NCI-H2029 treated with DMSO at 0.1 percent for 48 hours (cell line): ENCODE measurements around the gene UBTD2.

Source experiments
- DNase-seq: peaks from one replicate; lab custom pipeline; 2025; lab: John Stamatoyannopoulos, UW

The UBTD2 gene

DNA sequence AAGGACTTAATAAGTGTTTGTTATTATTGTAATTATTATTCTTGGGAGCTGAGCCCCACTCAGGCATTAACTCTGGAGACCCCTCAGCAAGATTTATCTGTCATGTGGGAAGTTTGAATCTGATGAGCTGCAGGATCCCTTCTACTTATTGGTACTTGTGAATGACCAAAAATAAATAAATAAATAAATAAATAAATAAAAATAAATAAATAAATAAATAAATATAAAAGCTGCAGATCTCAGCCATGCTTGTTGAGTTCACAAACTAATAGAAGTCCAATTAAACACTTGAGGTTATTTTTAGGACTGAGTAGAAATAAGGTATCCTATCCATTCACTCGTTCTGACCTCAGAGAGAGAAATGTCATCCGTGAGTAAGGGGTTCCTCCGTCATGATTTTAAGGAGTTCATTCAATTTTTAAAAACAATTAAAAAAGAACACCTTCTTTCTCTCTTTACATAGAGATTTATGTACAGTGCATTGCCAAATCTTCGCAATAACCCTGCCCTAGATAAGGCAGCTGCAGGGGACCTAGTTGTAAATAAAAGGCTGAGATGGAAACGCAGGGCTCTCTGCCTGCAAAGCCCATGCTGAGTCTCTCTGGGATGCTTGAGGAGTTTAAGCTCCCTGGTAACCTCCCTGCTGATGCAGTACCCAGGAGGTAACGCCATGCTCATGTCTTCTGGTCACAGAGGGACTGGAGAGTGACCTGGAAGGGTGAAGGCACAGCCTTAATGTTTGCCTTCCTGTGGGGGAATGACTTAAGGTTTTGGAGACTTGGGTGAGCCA is 88.4 kb downstream of the UBTD2 start:
- no peak for DNase-seq

DNA sequence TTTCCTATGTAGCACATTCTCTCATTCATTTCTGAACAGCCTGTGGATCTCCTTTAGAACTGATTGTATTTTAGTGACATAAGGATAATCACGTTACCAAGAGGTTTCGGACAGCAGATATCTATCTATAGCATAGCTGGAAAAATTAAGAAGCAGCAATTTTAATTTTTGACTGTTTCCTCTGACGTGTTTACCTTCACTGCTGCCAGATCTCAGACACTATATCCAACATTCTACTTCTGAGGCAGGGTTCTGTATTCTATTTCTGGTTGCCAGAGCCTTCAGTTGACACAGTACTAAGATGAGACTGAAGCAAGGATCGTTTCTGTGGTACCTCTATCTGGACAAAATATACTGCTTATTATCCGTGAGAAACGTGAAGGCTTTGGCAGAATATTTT is 89.7 kb downstream of the UBTD2 start, which contains the start of gene EFCAB9:
Gene EFCAB9, plus strand, starts transcription at position 301 of the 400 bp plus-strand sequence. Its CDS starts 1 bp downstream, at position 302.
- DNase-seq, result no peak

DNA sequence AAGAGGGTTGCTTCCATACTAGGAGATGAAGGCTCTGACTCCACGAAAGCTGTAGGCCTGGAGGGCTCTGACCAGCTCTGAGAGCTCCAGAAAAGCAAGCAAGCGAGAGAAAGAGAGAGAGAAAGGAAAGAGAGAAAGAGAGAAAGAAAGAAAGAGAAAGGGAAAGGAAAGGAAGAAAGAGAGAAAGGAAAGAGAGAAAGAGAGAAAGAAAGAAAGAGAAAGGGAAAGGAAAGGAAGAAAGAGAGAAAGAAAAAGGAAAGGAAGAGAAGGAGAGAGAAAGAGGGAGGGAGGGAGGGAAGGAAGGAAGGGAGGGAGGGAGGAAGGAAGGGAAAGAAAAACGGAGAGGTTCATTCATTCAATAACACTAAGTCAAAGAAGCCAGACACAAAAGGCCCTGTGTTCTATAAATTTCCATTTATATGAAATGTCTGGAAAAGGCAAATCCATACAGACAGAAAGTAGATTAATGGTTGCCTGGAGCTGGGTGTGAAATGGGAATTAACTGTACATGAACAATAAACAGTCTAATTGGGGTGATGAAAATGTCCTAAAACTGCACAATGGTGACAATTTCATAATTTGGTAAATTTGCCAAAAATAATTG is 93.8 kb downstream of the UBTD2 start:
- DNase-seq, result no peak

DNA sequence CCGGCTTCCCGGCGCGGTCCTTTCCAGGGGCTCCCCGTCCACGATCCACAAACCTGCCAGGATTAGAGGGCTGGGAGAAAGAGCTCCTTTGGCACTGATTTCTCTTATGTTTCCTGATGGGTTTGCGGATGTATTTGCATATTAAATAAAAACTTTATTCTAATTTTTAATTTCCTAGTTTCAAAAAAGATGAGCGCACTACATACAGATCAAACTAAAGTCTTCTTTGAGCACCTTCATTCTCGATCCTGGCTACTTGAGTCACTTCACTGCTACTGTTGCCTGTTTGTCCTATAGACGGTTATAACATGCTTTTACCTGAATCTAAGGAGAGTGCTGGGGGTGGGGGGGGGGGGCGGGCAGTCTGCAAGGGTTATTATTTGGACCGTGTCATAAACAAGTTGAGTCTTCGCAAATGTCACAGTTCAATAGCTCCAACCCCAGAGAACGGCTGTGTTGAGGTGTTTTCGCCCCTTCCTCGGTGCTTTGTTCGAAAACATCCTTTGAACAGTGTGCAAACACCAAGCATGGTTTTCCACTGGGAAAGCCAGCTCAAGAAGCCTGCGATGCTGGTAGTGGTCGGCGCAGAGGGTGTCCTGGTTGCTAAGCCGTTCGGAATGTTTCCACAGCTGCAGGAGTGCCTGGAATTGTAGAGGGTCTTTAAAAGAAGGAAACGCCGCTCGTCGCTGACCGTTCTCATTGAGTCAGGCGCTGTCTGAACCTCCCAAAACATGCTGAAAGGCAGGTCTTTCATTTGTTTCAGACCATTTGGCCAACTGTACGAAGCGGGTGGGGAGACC is 94.5 kb downstream of the UBTD2 start:
- no peak for DNase-seq

DNA sequence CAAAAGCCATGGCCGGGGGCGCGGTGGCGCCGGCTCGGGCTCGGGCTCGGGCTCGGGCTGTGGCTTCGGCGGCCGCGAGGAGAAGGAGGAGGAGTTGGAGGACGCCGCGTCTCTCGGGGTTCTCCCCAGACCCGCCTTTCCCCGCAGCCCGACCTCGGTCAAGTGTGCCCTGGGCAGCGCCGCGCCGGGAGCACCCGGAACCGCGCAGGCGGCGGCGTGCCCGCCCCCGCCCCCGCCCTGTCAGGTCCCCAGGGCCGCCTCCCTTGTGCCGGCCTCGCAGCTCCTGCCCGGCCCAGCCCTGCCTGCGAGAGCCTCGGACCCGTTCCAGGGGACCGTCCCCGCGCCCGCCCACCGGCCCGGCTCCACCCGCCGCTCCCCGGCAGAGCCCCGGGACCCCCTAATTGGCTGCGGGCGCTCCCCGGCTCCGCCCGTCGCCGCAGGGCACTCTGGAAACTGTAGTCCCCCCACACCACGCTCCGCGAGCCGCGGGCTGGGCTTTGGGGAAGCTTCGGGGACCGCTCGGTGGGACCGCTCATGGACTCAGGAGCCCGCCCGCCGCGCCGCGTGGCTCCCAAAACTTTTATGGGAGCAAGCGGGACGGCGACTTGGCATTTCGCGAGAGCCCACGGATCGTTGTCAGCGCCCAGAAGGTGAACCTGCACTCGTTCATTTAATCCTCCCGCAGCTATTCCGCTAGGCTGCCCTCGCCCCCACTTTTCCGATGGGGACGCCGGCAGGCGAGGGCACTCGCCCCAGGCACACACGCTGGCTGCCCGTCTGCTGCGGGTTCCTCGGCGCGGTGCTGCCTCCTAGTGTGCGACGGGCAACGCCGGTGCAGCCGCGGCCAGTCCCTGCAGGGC is 95.3 kb downstream of the UBTD2 start, which contains the start of gene STK10:
Gene STK10, minus strand, starts transcription at position 192 of the 860 bp plus-strand sequence. Its CDS starts 182 bp downstream, at position 10.
- peak; percentile 39 for DNase-seq

DNA sequence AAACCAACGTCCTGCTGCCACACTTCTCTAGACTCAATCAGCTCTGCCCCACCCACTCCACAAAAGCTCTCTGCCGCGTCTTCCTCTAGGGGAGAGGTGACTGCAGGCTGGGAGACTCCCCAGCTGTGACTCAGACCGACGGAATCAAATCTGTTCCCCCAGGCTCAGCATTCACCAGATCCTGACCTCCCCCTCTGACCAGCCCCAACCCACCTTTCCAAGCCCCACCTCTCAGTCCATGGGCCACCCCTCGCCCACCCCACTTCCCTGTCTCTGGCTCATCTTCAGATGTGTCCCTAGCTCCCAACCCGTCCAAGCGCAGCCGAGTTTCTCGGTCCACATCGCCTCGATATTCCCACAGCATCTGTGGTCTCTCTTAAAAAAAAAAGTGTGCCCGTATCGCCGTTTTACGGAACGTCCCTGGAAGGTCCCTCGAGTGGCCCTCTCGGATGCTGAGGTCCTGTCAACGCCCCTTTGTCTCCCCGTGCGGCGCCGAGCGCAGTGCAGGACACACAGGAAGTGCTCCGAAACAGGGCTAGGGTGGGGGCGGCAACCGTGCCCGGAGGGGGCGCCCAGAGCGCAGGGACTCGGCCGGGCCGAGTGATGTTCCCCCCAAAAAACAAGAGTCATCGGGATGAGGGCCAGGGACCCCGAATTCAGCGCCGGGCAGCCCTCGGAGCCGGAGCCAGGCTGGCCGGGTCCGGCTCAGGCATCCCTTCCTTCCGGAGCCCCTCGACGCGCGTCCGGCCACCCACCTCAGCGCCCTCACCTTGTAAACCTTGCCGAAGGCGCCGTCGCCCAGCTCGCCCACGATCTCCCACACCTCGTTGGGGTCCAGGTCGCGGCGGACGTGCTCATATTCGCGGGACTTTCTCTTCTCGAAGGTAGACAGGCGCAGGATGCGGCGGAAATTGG is 96.2 kb downstream of the UBTD2 start:
- DNase-seq, result no peak

DNA sequence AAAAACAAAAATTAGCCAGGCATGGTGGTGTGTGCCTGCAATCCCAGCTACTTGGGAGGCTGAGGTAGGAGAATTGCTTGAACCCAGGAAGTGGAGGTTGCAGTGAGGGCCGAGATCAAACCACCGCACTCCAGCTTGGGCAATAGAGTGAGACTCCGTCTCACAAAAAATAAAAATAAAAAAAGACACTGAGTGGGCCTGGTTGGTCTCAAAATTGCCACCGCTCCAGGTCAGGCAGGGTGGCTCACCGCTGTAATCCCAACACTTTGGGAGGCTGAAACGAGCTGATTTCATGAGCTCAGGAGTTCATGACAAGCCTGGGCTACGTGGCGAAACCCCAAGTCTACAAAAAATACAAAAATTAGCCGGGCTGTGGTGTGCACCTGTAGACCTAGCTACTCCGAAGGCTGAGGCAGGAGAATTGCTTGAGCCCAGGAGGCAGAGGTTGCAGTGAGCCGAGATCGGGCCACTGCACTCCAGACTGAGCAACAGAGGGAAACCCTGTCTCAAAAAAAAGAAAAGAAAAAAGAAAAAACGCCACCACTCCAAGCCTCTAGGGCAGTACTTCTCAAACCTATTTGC is 97.4 kb downstream of the UBTD2 start:
- DNase-seq, result no peak

DNA sequence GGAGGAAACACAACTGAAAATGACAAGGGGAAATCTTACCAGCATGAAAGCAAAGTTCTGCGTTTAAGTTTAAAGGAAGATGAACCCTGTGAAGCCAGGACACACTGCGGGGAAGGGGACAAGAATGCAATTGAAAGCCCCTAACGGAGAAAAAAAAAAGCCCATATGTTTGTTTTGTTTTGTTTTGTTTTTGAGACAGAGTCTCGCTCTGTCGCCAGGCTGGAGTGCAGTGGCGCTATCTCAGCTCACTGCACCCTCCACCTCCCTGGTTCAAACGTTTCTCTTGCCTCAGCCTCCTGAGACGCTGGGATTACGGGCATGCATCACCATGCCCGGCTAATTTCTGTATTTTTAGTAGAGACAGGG is 98.5 kb downstream of the UBTD2 start:
- no peak for DNase-seq

DNA sequence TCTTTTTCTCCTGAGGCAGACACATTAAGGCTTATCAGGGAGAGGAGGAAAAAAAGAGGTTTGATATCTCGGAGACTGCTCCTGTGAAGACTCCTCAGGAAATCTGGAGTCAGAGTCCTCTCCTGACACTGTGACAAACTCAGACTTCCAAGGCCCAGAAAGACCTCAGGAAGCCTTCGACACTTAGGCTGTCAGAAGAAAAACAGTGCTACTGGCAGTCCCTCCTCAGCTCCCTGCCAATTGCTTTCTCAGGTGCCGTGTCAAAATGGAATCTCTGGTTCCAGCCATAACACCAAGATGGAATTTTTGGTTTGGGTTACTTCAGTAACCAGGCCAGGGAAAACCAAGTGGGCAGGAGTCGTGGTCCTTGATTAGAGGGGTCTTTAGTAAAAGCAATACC is 99.7 kb downstream of the UBTD2 start:
- no peak for DNase-seq

DNA sequence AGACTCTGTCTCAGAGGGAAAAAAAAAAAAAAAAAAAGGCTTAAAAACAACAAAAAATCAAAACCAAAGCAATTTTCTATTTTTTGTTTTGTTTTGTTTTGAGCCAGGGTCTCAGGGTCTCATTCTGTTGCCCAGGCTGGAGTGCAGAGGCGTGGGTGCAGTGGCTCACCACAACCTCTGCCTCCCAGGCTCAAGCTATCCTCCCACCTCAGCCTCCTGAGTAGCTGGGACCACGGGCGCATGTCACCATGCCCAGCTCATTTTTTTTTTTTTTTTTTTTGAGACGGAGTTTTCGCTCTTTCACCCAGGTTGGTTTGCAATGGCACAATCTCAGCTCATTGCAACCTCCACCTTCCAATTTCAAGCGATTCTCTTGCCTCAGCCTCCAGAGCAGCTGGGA is 101.3 kb downstream of the UBTD2 start:
- no peak for DNase-seq

DNA sequence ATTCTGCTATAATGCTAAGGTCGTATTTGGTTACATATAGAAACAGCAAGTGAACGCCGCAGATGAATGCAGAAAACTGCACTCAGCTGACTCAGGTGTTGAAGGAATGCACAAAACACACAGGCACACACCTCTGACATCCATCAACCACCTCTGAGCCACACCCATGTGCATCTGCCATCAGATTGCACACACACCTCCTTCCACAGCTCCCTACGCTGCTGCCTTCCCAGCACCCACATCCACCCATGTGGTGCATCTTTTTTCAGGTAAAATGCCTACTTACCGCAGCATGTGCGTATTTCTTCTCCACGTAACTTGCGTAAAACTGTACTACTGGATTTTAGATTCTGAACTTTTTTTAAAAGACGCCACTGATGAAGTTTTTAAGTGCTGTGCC is 102.6 kb downstream of the UBTD2 start:
- no peak for DNase-seq

DNA sequence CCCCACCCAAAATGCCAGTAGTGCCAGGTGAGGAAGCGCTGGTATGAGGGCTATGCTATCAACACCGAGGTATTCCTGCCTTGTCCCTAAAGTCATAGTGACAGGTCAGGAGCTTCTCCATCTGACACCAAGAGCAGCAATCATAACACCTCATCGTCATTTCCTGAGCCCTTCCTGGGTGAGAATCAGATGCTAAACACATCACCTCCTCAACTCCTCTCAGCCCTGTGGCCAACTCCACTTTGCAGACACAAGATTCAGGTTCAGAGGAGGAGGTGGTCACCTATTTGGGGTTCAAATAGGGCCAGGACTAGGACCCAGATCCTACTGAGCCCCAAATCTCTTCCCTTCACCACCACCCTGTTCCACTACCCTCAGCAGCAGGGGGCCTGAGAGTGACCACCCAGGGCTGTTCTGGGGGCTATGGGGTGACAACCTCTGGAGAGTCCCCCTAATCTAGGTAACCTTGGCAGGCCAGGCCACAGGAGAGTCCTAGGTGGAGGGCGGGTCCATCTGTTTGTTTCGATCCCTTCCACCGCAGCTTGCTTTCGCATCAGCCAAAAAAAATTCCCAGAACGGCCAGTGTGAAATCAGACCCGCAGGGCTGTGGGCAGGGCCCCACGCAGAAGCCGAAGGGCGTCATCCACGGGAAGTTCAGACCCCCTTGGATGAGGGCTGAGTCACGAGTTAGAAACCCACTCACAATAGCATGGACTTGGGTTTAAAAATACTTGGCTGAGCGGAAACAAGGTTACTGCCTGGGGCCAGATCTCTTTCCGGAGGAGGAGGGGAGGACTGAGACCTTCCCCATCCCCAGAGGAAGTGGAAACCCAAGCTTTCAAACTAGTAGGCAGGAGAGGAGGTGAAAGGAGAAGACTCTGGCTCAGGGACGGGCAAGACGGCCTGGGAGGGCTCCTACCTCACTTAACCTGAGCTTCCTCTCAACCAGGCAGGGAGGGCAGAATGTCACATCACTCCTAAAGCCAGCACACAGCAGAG is 104.3 kb downstream of the UBTD2 start:
- no peak for DNase-seq

DNA sequence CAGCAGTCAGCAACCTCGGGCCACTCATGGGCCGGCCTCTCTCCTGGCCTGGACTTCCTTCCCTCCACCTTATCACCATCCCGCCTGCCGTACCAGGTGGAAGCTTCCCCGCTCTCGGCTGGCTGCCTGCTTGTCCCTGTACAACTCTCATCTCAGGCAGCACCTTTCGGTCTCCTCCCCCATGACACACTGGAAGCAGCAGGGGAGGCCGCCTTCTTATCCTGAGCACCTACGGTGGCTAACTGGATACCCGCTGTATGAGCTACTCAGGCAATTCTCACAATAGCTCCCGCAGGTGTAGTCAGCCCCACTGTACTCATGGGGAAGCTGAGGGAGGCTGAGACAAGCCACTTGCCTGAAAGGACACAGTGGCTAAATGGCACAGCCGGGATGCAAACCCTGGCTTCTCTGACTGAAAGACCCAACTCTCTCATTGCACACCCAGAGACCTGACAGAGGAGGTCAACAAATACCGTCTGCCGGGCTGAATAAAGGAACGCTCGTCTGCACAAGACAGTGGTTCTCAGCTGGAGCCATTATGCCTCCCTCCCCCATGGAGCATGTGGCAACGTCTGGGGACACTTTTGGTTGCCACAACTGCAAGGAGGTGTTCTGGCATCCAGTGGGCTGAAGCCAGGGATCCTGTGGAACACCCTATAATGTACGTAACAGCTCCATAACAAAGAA is 105.1 kb downstream of the UBTD2 start:
- no peak for DNase-seq

DNA sequence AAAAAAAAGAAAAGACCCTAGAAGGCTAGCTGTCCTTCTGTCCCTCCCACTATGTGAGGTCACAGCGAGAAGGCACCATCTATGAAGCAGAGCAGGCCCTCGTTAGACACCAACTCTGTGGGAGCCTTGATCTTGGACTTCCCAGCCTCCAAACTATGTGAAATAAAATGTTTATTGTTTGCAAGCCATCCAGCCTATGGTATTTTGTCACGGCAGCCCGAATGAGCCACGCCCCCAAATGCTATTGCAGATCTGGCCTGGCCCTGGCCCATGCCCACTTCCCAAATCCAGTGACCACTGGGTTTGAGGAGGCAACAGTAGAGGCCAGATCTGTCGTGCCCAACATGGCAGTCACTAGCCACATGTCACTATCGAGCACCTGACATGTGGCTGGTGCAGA is 106.4 kb downstream of the UBTD2 start:
- DNase-seq, result no peak

DNA sequence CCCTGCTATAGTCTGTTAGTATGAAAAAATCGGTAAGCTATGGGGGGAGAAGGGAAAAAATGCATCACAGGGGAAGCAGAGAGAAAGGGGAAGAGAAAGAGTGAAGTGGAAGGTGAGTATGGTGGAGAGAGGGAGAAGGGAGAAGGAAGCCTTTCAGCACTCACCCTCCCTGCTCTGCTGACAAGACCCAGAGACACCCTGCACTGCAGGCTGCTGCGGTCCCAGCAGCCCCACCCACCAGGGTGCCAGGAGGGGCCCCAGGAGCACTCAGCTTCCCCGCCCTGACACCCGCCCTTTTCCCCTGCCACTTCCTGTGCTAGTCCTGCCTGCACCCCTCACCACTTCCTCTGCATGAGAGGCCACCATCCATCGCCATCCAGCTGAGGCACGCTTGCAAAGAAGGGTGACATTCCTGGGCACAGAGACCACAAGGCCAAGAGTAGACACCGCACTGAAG is 108.3 kb downstream of the UBTD2 start:
- DNase-seq, result no peak

DNA sequence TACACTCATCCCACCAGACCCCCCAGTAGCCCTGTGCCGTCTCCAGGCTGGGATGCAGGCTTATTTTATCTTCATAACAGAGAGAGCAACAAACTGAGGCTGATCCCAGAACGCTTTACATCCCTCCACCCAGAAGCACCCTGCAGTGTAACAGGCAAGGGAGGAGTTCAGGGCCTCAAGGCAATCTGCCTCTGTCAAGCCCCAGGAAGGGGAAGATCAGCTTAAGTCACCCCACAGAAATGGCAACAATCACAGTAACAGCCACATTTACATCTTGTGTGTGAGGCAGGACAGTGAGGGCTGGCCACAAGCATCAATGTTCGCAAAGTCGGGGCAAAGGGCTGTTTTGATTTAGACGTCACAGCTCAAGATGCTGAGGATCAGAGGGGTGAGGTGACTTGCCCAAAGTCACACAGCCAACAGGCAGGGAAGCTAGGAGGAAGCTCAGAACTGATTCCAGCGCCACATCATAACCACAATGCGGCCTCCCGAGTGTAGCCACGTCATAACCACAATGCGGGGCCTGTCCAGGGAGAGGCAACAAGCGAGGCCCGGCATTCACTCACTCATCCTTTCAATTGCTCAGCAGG is 109.9 kb downstream of the UBTD2 start:
- DNase-seq, result no peak

DNA sequence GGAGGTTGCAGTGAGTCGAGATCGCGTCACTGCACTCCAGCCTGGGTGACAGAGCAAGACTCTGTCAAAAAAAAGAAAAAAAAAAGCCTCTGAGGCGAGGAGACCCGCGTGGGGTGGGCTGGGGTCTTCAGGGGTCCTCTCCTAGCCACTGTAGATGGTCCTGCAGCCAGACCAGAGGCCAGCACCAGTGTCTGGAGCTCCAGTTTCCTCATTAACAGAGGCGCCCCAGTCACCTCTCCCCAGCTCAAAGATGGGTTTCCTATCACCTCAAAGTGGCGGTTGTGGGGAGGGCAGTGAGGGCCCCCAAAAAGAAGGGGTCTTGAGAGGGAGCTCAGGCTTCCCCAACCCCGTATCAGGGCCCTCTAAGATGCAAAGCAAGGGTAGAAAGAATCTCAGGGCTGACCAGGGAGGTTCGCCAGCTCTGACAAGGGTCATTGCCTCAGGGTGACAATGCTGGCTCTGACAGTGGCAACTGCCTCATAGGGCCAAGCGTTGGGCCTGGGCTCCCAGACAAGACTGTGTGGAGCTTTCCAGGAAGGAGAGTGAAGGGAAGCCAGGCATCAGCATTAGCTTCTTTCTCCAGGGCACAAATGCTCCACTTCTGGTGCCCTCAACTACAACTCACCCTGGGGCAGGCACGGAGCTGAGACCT is 110.5 kb downstream of the UBTD2 start:
- no peak for DNase-seq

DNA sequence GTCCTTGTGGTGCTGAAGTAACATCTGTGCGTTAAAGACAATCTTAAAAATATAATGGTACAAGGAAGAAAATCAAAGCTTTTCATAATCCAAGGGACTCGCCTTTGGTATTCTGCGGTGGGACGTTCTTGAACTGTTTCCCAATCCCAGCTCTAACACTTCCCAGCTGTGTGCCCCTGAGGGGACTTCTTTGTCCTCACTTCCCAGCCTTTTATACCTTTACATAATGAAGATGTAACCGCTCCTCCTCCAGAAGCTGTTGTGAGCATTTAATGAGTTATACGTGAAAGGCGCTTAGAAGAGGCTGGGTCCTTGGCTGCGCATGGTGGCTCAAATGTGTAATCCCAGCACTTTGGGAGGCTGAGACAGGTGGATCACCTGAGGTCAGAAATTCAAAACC is 112.4 kb downstream of the UBTD2 start:
- no peak for DNase-seq
